GM18951 (cell line): ENCODE measurements around the gene GPER1.

Source experiments
- POLR2A ChIP-seq: IDR thresholded peaks from 4 replicates; pipeline ENCODE4 v1.6.1; 2011; ENCODE audit warnings: mild to moderate bottlenecking; ENCODE audit not compliant: insufficient read length, insufficient read depth; ENCODE audit errors: extremely low read depth
- in situ Hi-C: fragments of 300-500 bp; cut with MboI; formaldehyde crosslinking; loops from one replicate; pipeline ENCODE4 v1.12.0; 2022; ENCODE audit warnings: low sequenced_read_pairs, mixed read lengths, inconsistent platforms; ENCODE audit not compliant: unreplicated experiment

The GPER1 gene

DNA sequence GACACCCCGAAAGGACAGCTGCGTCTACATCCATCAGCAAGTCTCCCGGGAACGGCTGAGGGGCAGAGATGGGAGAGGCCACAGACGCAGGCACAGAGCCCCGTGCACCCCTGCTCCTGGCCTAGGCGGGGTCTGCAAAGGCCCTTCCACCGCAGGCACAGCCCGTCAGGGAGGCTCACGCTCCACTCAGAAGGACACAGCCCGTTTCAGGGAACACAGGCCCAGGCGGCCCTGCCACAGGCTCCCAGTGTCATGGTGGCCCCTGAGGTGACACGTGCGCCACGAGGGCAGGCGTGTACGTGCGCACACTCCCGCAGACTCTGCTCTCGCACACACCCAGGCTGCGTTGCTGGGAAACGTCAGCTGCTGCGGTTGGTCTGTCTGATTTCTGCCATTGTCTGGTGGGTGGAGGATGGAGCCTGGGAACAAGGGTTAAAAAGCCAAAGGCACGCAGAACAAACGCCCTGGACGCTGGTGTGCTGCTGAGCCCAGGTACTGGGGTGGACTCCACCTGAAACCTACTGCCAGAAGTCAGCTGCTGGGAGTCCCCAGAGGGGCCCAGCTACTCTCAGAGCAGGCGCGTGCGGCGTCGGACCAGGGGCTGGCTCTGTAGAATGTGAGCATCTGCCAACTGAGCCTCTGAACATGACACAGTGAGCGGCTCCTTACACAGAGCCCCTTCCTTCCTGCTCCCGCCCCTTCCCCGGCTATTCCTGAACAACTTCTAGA is 13.1 kb downstream of the GPER1 start:
- in situ Hi-C loops: no loop called here

DNA sequence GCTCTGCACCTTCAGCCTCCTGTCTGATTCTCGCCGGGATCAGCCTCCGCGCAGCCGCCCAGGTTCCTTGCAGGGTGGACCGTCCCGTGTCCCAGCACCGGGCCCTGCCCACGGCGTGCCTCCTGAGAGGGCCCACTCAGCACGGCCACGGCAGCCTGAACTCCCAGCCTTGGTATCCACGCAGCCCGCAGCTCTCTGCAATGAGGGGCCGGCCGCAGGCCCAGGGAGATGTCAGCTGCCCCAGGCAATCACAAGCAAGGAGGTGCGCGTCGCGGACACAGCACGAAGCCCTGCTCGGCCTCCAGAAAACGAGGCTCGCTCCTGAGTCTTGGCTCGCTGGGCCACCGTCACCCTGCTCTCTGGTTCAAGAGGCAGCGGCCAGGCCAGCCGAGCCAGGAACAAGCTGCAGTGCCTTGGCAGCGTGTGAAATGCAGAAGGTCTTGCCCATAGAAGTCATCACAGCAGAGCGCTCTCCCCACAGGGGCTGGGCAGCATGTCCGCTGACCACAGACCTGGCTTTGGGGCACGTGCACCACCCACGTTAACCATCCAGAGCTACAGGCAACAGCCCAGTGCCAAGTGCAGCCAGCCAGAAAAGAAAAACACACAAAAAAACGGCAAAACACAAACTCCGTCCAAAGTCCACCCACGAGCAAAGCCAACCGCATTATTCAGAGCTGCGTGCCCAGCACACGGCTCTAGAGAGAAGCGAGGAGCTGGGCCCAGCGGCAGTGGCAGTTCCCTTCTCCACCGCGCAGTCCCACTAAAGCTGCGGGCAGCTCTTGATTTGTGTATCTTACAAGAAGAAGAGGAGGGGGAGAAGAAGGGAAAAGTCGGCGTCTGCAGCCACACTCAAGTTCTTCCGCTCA is 13.9 kb downstream of the GPER1 start:
- in situ Hi-C loops: no loop called here
- TF ChIP-seq POLR2A: no peak

More for the DNA sequence above, 13.1 kb downstream of the GPER1 start:
- TF ChIP-seq POLR2A: no peak

DNA sequence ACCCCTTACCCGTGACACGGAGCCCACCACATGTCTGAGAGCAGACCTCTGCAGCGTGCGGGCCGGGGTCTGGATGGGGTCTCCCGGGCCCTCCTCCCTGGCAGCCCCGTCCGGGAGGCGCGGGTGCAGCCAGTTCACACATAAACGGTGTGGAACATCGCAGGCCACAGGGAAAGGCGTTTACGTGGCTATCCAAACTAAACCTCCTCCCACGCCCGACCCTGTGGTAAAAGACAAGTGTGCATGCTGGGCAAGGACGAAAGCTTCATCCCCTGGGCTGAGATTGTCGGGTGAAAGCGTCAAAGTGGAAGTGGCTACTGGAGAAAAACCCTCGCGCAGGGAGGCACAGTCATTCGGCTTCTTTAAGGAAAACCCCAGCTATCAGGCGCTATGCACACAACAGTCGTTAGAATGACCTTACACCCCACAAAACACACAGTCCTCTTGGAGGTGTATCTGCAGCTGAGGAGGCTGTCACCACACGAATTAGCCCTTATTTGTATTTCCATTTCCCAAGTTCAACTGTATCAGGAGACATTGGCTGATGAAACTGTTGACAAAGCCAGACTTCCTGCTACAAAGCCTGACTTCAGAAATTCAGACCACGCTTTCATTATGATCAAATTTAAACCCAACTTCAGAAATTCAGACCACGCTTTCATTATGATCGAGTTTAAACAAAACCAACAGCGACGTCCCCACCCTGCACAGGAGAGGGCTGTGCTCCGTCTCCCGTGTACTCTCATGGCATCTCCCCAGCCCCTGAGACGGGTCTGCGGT is 15.3 kb downstream of the GPER1 start:
- TF ChIP-seq POLR2A: peak; percentile 22
- in situ Hi-C loops: no loop called here

DNA sequence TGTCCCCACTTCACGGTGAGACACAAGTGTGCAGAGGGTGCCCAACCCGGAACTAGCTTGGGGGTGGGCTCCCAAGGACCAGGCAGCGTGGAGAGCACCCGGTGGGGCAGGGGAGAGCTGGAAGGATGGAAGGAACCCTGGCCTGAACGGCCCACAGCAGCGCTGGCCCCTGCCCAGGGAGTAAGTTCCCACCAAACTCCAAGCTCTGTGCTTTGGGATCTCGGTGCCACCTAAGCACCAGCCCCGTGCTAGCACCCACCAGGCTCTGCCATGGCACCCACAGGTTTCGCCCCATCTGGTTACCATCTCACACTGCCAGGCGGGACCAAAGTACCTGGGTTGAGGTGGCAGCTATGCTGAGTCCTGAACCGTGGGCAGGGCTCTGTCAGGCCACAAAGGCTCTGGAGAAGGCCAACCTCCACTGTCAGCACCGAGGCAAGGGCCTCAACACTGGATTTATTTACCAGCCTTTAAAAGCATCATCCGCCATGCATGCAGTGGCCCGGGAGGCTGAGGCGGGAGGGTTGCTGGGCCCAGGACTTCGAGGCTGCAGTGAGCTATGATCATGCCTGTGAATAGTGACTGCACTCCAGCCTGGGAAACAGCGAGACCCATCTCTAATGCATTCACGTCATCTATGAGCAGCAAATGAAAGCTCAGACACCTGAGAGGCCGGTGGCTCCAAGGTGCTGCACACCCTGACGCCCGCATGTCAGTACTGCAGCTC is 16.0 kb downstream of the GPER1 start:
- no peak for TF ChIP-seq POLR2A
- in situ Hi-C loops: no loop called here

- in situ Hi-C loops: no loop called here
- no peak for TF ChIP-seq POLR2A
Observed at GRCh38 chr7:1104516-1105179, 16.7 kb downstream of the GPER1 start.

GRCh38 chr7:1105189-1105588 is 17.3 kb downstream of the GPER1 start:
- no peak for TF ChIP-seq POLR2A
- in situ Hi-C loops: no loop called here

DNA sequence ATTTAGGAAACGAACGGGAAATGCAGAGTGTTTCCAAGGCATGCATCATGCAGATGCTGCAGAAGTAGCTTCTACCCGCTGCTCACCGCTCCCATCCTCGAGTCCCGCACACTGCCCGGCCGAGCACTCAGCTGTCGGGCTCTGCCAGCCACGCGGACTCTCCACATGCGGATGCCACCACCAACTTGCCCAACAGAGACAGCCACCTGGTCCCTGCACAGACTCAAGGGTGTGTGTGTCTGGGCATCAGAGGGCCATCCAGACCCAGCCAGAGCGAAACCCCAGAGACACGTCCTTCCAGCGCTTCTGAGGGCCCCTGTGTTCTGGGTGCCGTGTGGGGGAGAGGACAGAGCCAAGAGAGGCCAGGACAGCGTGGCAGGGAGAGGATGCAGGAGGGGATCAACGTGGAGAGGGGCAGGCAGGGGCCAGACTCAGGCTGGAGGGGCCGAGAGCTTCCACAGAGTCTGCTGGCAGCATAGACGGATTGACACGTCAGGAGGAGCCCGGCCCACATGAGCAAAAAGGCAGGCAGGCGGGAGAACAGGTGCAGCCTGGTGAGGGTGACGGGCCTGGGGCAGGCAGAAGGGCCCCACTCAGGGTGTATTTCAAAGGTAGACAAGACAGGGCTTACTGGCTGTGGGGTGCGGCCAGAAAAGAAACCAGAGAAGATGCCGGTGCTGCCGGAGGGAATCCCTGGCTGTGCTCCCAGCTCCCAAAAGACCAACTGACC is 18.3 kb downstream of the GPER1 start:
- no peak for TF ChIP-seq POLR2A
- in situ Hi-C loops: no loop called here

DNA sequence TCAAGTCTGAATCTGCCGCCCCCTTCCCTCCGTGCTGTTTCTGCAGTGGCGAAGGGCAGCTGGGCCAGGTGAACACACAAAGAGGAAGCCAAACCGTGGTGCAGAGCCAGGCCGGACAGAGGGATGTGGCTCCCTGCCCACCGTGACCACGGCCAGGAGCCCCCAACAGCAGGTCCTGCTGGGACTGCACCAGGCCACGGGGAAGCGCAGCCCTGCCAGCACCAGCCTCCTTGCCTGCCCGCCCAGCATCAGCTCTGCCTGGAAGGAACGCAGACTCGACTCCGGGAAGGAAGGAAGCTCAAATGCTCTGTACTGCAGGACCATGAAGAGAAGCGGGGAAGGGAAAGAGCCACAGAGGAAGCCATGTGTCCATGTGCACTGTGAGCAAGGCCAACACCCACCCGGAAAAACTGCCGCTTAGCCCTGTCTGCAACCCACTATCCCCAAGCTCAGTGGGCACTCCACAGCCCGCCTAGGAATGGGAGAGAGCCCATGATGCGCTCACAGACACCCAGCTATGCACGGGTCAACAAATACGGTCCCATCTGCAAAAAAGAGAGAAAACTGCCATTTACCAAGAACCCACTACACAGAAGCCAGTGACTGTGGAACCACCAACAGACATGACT is 19.0 kb downstream of the GPER1 start:
- TF ChIP-seq POLR2A: no peak
- in situ Hi-C loops: no loop called here

GRCh38 chr7:1108264-1108920 is 20.5 kb downstream of the GPER1 start:
- TF ChIP-seq POLR2A: no peak
- in situ Hi-C loops: no loop called here

DNA sequence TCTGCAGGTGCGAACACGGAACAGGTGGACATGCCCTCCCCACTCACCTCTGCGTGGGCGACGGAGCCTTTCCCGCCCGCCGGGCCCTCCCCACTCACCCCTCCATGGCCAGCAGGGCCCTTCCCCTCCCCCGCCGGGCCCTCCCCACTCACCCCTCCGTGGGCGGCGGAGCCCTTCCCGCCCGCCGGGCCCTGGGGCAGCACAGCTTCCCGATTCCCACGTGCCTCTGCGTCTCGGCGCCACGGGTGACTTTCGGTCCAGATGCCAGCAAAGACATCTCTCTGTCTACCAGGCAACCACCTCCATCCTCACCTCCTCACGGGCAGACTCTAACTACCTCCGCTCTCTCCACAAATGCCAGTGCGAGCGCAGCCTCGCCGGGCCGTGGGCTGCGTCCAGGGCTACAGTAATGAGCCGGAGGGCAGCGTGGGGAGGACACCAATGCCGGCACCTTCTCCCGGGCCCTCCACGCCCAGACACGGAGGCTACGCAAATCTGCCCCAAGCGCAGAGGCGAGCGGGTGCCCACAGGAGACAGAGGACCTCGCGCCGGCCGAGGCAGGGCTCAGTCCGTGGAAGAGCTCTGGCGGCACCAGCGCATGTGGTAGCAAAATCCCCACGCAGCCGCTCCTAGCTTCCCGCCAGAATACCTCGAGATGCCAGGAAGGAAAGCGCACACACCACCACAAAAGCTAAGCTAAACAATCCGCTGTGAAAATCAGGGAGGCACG is 21.8 kb downstream of the GPER1 start:
- no peak for TF ChIP-seq POLR2A
- in situ Hi-C loops: no loop called here

GRCh38 chr7:1110358-1110757 is 22.4 kb downstream of the GPER1 start:
- no peak for TF ChIP-seq POLR2A
- in situ Hi-C loops: no loop called here
